NT2/D1 (cell line): ENCODE measurements around the gene DOCK3.

ENCODE experiments used
- SUZ12 ChIP-seq: IDR thresholded peaks from 2 replicates; pipeline ENCODE4 v1.6.1; 2011; ENCODE audit not compliant: insufficient read length, insufficient read depth; ENCODE audit errors: extremely low read depth
- YY1 ChIP-seq: IDR thresholded peaks from 2 replicates; pipeline ENCODE4 v1.6.1; 2011; ENCODE audit not compliant: insufficient read length, insufficient read depth

GRCh38 chr3:51426921-51427320 lies 752.2 kb downstream of the DOCK3 start:
- no peak for TF ChIP-seq SUZ12
- TF ChIP-seq YY1, result no peak
